Measurements from ENCODE around the gene SAXO1.

Gene SAXO1

DNA sequence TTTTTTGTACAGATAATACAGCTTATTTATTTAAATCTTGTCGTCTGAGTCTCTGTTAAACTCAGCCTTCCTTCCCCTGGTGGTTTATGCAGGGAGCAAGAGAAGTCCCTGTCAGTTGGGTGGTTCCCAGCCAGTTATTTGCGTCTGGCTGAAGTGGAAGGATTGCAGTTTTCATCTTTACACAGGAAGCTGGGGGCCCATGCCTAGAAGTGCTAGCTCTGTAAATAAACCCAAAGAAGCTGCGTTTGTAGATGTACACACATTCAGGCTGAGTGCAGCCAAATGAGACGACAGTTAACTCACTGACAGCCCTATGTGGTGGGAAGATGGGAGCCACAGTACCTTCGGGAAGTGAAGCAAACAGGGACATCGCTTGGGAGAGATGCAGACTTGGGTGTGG is 122.1 kb downstream of the SAXO1 start:
- TF ChIP-seq POLR2AphosphoS5 (IDR thresholded peaks at IDR 0.05; ENCODE audit: low read depth) = no peak
- TF ChIP-seq, protein P1, sequence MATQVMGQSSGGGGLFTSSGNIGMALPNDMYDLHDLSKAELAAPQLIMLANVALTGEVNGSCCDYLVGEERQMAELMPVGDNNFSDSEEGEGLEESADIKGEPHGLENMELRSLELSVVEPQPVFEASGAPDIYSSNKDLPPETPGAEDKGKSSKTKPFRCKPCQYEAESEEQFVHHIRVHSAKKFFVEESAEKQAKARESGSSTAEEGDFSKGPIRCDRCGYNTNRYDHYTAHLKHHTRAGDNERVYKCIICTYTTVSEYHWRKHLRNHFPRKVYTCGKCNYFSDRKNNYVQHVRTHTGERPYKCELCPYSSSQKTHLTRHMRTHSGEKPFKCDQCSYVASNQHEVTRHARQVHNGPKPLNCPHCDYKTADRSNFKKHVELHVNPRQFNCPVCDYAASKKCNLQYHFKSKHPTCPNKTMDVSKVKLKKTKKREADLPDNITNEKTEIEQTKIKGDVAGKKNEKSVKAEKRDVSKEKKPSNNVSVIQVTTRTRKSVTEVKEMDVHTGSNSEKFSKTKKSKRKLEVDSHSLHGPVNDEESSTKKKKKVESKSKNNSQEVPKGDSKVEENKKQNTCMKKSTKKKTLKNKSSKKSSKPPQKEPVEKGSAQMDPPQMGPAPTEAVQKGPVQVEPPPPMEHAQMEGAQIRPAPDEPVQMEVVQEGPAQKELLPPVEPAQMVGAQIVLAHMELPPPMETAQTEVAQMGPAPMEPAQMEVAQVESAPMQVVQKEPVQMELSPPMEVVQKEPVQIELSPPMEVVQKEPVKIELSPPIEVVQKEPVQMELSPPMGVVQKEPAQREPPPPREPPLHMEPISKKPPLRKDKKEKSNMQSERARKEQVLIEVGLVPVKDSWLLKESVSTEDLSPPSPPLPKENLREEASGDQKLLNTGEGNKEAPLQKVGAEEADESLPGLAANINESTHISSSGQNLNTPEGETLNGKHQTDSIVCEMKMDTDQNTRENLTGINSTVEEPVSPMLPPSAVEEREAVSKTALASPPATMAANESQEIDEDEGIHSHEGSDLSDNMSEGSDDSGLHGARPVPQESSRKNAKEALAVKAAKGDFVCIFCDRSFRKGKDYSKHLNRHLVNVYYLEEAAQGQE (IDR thresholded peaks at IDR 0.05; ENCODE audit: insufficient replicate concordance, low read depth) = no peak
- no peak for TF ChIP-seq SPI1 (IDR thresholded peaks at IDR 0.05; ENCODE audit: borderline replicate concordance, low read depth)
- no peak for TF ChIP-seq GABPA (IDR thresholded peaks at IDR 0.05; ENCODE audit: low read depth)
- TF ChIP-seq, protein P2, sequence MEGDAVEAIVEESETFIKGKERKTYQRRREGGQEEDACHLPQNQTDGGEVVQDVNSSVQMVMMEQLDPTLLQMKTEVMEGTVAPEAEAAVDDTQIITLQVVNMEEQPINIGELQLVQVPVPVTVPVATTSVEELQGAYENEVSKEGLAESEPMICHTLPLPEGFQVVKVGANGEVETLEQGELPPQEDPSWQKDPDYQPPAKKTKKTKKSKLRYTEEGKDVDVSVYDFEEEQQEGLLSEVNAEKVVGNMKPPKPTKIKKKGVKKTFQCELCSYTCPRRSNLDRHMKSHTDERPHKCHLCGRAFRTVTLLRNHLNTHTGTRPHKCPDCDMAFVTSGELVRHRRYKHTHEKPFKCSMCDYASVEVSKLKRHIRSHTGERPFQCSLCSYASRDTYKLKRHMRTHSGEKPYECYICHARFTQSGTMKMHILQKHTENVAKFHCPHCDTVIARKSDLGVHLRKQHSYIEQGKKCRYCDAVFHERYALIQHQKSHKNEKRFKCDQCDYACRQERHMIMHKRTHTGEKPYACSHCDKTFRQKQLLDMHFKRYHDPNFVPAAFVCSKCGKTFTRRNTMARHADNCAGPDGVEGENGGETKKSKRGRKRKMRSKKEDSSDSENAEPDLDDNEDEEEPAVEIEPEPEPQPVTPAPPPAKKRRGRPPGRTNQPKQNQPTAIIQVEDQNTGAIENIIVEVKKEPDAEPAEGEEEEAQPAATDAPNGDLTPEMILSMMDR (IDR thresholded peaks at IDR 0.05; ENCODE audit: insufficient read depth, low read length) = no peak
- H3K27ac ChIP-seq (replicated peaks) = no peak overlapping the region
- H3K4me3 ChIP-seq (replicated peaks; ENCODE audit: insufficient read depth, low read length) = no peak overlapping the region

DNA sequence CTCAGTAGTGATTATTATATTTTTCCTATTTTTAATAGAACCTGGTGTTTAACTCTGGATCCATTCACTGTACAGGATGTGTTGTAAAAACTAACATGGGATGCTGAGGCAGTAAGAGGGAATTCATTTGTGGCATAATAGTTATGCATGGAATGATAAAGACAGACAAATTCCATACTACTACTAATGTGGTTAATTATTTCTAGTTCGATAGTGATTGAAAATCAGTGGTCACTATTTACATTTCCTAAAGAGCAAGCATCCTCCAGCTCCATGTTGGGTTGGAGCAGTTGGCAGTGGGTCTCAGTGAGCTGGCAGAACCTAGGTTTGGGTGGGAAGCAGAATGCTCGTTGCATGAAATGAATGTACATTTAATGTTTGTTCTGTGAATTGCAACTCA is 122.6 kb downstream of the SAXO1 start:
- H3K27ac ChIP-seq (replicated peaks) = no peak overlapping the region
- no peak for DNase-seq (ENCODE audit: low read depth in 1 of 2, low spot score in 1 of 2)
- H3K4me3 ChIP-seq (replicated peaks; ENCODE audit: insufficient read depth, low read length) = no peak overlapping the region

More for the DNA sequence above, 122.1 kb downstream of the SAXO1 start:
- no peak for DNase-seq (ENCODE audit: low read depth in 1 of 2, low spot score in 1 of 2)
- no peaks in the 10 kb centered on the region for H3K27me3 ChIP-seq (ENCODE audit: insufficient read depth, poor library complexity, severe bottlenecking)

DNA sequence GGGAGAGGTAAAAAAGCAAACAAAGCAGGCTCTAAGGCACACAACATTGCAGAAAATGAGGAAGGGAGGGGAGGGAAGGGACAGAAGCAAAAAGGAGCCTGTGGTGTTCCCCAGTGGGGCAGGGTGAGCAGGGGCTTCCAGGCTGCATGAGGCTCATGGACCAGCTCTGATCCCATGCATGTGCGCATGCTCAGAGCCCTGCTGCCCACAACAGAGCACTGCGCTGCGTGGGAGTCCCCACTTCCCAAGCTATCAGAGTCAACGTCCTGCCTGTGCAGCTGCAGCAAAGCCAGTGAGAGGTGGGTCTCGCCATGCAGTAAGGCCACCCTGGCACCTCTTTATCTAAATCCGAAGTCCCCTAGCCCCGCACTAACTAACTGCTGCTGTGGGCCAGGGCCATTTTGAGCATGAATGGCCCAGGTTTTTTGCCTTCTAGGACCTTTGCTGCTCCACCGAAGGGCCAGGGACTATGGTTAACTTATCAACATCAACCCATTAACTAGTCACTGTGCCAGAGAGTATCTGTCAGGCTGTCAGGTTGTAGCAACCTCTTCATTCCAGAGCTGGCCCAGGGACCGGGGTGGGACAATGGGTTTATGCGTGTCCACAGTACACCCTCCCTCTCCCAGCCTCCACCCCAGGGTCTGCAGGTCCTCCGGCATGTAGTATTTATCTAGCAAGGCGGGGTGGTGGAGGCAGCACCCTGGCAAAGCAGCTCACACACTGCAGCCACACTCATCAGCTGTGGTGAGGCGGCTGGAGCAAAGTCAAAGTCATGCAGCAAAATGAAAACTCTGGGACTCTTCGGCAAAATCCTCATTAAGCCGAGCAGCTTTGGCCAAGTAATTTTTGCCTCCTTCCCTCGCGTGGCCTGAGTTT is 123.6 kb downstream of the SAXO1 start:
- Histone ChIP-seq H3K4me3 (replicated peaks; ENCODE audit: insufficient read depth, low read length) (no peak overlapping the region), H3K27ac (replicated peaks) (no peak overlapping the region), H3K27me3 (ENCODE audit: insufficient read depth, poor library complexity, severe bottlenecking) (no peaks in the 10 kb centered on the region)
- TF ChIP-seq POLR2AphosphoS5 (IDR thresholded peaks at IDR 0.05; ENCODE audit: low read depth) = no peak
- TF ChIP-seq SPI1 (IDR thresholded peaks at IDR 0.05; ENCODE audit: borderline replicate concordance, low read depth) = no peak
- no peak for TF ChIP-seq GABPA (IDR thresholded peaks at IDR 0.05; ENCODE audit: low read depth)
- TF ChIP-seq, protein P1 (IDR thresholded peaks at IDR 0.05; ENCODE audit: insufficient replicate concordance, low read depth) = no peak
- TF ChIP-seq, protein P2 (IDR thresholded peaks at IDR 0.05; ENCODE audit: insufficient read depth, low read length) = no peak
- no peak for DNase-seq (ENCODE audit: low read depth in 1 of 2, low spot score in 1 of 2)

More for the DNA sequence above, 122.6 kb downstream of the SAXO1 start:
- TF ChIP-seq POLR2AphosphoS5 (IDR thresholded peaks at IDR 0.05; ENCODE audit: low read depth) (no peak), SPI1 (IDR thresholded peaks at IDR 0.05; ENCODE audit: borderline replicate concordance, low read depth) (no peak), GABPA (IDR thresholded peaks at IDR 0.05; ENCODE audit: low read depth) (no peak)
- TF ChIP-seq, protein P1 (IDR thresholded peaks at IDR 0.05; ENCODE audit: insufficient replicate concordance, low read depth) = no peak
- TF ChIP-seq, protein P2 (IDR thresholded peaks at IDR 0.05; ENCODE audit: insufficient read depth, low read length) = no peak
- H3K27me3 ChIP-seq (ENCODE audit: insufficient read depth, poor library complexity, severe bottlenecking) = no peaks in the 10 kb centered on the region

All from HL-60 (cell line).